Measurements from ENCODE around the gene SORT1. TPM values are rescaled to one million over a fixed set of nuclear protein-coding genes. Genes with fewer than 3 reads are reported as not detected.
"Not testable (repeated sequence)": the region's sequence is repeated elsewhere in the genome, so short reads cannot be mapped to it uniquely, and the experiment has no call there.

Gene SORT1
- total RNA-seq, 2 donors from 2014 or later, result 5.8 to 7.9 TPM

- no peaks in the 10 kb centered on the region for H3K27me3 Mint-ChIP-seq
- peaks cover 14% of the 10 kb centered on the region for H3K36me3 Mint-ChIP-seq
These were observed 25.8 kb upstream of the SORT1 start for GRCh38 chr1:109423498-109423897.

DNA sequence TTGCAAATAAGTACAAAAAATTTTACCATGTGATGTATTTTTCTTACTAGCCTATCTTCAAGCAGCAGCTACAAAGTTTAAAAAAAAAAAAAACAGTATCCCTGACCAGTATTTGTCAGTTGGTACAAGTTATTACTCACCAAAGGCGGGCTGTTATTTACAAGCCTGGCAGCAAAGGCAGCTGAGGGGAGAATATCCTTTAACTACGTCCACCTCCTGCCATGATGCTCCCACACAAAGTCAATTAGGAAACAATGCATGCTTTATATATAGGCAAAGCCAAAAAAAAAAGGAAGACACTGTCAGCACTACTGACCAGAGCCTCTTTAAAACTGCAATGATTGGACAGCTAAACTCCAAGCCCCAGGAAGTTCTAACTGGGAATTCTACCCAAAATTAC lies 14.8 kb upstream of the SORT1 start:
- Mint-ChIP-seq H3K4me1 (ENCODE audit: low read depth in 2 of 2) (peaks cover 33 to 43% of the 10 kb centered on the region in 2 donors), H3K4me3 (no peak overlapping the region), H3K27me3 (no peaks in the 10 kb centered on the region), H3K9me3 (no peaks in the 10 kb centered on the region), H3K36me3 (peaks cover 77% of the 10 kb centered on the region), H3K27ac (no peak overlapping the region)
- no peak for DNase-seq (ENCODE audit: low spot score)
- ATAC-seq, result no peak

More at GRCh38 chr1:109423498-109423897, 25.8 kb upstream of the SORT1 start:
- peak overlapping the region; percentile 94 for H3K4me3 Mint-ChIP-seq
- DNase-seq (ENCODE audit: low spot score) (no peak), ATAC-seq (no peak)
- peaks cover 28 to 30% of the 10 kb centered on the region in 2 donors for H3K4me1 Mint-ChIP-seq (ENCODE audit: low read depth in 2 of 2)
- H3K27ac Mint-ChIP-seq, result peak overlapping the region; percentile 75 to 81
- no peaks in the 10 kb centered on the region for H3K9me3 Mint-ChIP-seq

DNA sequence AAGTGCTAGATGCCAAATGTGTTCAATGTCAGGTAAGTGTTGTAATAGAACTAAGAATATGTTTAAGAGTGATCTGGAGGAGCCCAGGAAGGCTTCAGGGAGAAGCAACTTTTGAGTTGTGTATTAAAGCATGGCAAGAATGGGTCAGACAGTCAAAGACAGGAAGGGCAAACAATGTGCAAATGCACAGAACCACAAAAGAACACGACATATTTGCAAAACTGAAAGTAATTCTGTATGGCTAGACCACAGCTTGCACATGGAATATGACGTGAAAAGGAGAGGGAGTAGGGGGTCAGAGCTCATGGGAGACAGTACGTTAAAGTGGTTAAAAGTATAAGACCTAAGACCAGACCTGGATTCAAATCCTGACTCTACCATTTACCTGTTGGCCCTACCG lies 7.1 kb upstream of the SORT1 start:
- peak overlapping the region; percentile 45 for H3K4me3 Mint-ChIP-seq
- peak overlapping the region; percentile 31 to 56 for H3K27ac Mint-ChIP-seq
- peaks cover 17% of the 10 kb centered on the region in 2 donors for H3K4me1 Mint-ChIP-seq (ENCODE audit: low read depth in 2 of 2)
- peak; percentile 65 to 79 for ATAC-seq
- H3K36me3 Mint-ChIP-seq, result peaks cover 42% of the 10 kb centered on the region
- H3K9me3 Mint-ChIP-seq, result no peaks in the 10 kb centered on the region
- DNase-seq (ENCODE audit: low spot score), result no peak
- H3K27me3 Mint-ChIP-seq, result no peaks in the 10 kb centered on the region

DNA sequence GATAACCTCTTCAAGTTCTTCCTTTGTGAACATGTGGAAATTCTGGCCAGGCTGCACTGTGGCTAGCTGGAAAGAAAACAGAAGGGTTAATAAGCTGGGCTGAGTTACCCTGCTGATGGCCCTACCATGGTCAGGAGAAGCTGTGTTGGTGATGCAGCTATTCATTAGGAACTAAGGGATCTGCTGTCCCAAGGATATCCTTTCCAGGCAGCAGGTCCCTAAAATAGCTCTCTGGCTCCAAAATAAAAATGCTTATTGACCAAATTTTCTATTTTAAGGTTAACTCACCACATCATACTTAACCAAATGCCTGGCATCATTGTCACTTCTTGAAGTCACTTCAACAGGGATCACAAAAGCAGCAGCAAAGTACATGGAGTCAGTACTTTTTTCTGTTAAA lies 4.3 kb upstream of the SORT1 start:
- ATAC-seq (no peak), DNase-seq (ENCODE audit: low spot score) (no peak)
- peaks cover 25% of the 10 kb centered on the region for H3K36me3 Mint-ChIP-seq
- no peak overlapping the region for H3K4me3 Mint-ChIP-seq
- no peaks in the 10 kb centered on the region for H3K9me3 Mint-ChIP-seq
- H3K4me1 Mint-ChIP-seq (ENCODE audit: low read depth in 2 of 2), result peaks cover 19 to 21% of the 10 kb centered on the region in 2 donors
- peaks cover 2% of the 10 kb centered on the region in 2 donors for H3K27me3 Mint-ChIP-seq
- no peak overlapping the region for H3K27ac Mint-ChIP-seq

GRCh38 chr1:109400035-109400655 lies 2.4 kb upstream of the SORT1 start:
- H3K9me3 Mint-ChIP-seq, result no peaks in the 10 kb centered on the region
- peaks cover 15% of the 10 kb centered on the region for H3K36me3 Mint-ChIP-seq
- peaks cover 13 to 20% of the 10 kb centered on the region in 2 donors for H3K27me3 Mint-ChIP-seq
- no peak overlapping the region for H3K27ac Mint-ChIP-seq
- no peak for DNase-seq (ENCODE audit: low spot score)
- ATAC-seq, result no peak
- H3K4me3 Mint-ChIP-seq, result no peak overlapping the region
- H3K4me1 Mint-ChIP-seq (ENCODE audit: low read depth in 2 of 2), result peaks cover 22 to 23% of the 10 kb centered on the region in 2 donors

DNA sequence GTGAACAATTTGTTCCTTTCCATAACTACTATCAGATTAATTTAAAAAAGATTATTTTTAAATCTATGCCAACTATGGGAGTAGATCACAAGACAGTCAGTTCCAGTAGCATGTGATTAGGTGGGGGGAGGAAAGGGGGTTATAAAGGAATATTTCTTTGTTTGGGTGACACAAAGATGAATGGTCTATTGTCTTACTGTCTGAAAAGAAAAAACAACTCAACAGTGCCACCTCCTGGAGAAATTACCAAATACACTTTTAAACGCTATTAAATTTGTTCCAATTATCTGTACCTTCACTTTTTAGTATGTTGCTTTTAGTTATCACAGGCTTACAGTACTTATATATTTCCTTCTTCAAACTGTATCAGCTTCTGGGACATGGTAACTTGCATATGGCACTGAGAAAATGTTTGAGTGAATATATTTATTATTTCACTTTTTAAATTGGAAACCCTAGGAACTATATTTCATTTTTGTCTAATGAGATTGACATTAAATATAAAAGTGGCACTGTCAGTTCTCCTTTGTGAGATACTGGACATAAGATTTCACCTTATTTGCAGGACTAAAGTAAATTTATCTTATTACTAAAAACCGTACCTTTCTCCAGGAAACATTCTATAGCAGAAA lies 1.7 kb upstream of the SORT1 start:
- ATAC-seq (no peak), DNase-seq (ENCODE audit: low spot score) (no peak)
- Mint-ChIP-seq H3K9me3 (no peaks in the 10 kb centered on the region), H3K36me3 (peaks cover 8% of the 10 kb centered on the region), H3K27ac (no peak overlapping the region), H3K27me3 (peaks cover 18 to 26% of the 10 kb centered on the region in 2 donors), H3K4me3 (no peak overlapping the region), H3K4me1 (ENCODE audit: low read depth in 2 of 2) (peaks cover 15 to 16% of the 10 kb centered on the region in 2 donors)

DNA sequence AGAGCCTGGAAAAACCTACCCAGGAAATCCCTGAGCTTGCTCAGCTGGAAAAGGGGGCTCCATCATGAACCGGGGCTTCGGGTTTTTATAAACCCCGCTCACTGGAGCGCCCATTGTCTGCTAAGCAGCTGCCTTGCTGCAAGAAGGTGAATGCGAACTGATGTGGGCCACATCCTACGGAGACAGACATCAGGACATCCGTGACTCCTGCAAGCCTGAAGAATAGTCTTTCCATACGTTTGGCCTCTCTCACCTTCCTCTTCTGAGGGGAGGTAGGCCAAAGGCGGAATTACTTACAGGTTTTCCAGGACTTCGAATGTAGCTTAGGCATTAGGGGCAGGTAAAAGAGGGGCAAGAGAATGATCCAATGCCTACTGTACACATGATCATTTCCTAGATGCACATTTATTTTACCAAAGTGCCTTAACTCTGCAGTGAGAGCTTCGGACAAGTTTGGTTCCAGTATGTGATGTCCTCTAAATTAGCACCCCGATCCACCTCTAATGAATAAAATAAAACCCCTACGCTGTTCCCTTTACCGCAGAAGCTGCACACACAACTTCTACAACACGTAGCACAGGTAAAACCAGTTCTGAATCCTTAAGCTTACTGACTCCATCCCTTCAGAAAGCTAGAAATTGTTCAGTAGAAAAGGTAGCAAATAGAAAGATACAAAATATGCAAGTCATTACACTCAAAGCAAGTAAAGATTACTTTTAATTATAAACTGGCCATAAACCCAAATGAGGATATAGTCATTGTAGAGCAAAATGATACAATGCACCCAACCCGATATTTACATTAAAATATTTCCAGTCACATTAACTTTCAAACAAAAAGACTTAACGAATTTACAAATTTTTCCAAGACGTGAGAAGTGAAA lies 866 bp upstream of the SORT1 start:
- peaks cover 8% of the 10 kb centered on the region for H3K36me3 Mint-ChIP-seq
- ATAC-seq, result no peak
- H3K9me3 Mint-ChIP-seq, result no peaks in the 10 kb centered on the region
- DNase-seq (ENCODE audit: low spot score), result no peak
- H3K4me3 Mint-ChIP-seq, result peak overlapping the region; percentile 67
- H3K27me3 Mint-ChIP-seq, result peaks cover 18 to 34% of the 10 kb centered on the region in 2 donors
- peaks cover 15% of the 10 kb centered on the region in 2 donors for H3K4me1 Mint-ChIP-seq (ENCODE audit: low read depth in 2 of 2)
- no peak overlapping the region for H3K27ac Mint-ChIP-seq

DNA sequence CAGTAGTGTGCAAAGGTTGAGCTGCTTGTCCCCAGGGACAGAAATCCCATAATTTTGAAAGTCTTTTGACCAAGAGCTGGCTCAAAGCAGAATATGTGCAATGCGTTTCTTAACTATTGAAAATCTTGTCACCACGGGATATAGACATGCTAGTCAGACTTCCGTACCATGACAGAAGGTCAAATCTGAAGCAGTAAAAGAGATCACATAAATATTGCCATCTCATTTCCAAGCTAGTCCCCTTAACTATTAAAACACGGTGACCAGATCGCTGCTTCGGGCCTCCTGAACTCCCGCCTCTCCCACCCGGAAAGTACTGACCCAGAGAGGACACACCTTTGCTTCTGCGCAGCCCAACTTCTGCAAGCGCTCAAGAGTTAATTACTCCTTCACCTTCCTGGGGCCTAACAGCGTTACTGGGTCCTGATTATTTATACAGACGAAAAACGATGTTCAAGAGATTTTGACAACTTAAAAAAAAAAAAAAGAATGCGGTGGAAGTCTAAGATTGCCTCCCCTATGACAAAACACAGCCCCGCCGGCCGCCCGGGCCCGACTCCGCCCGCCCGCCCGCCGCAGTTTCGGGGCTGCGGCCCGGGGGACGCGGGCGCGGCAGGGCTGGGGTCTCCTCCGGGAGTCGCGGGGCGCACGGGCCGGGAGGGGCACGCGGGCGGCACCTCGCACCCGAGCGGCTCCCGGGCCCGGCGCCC lies 692 bp downstream of the SORT1 start:
- H3K9me3 Mint-ChIP-seq, result no peaks in the 10 kb centered on the region
- DNase-seq (ENCODE audit: low spot score) (no peak), ATAC-seq (peak; percentile 24 to 42)
- H3K27ac Mint-ChIP-seq, result peak overlapping the region in 1 of 2 donors; percentile 33
- peak overlapping the region; percentile 82 for H3K4me3 Mint-ChIP-seq
- peaks cover 8% of the 10 kb centered on the region for H3K36me3 Mint-ChIP-seq
- H3K4me1 Mint-ChIP-seq (ENCODE audit: low read depth in 2 of 2), result peaks cover 15% of the 10 kb centered on the region in 2 donors
- H3K27me3 Mint-ChIP-seq, result peaks cover 22 to 48% of the 10 kb centered on the region in 2 donors

DNA sequence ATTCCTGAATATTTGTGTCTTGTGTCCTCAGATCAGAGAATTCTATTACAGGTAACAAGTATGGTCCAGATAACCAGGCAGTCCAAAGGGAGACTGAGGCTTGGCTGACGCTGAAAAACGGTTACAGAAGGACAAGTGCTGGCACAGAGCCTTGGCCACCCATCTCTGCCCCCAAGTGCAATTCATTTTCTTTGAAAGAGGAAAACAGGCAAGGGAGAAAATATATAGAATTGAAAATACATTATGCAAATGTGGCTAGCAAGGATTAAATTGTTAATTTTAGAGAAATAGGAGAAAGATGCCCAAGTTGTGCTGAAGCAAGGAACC lies 1.2 kb downstream of the SORT1 start:
- Mint-ChIP-seq H3K4me3 (peak overlapping the region; percentile 82), H3K27me3 (peaks cover 25 to 48% of the 10 kb centered on the region in 2 donors)

DNA sequence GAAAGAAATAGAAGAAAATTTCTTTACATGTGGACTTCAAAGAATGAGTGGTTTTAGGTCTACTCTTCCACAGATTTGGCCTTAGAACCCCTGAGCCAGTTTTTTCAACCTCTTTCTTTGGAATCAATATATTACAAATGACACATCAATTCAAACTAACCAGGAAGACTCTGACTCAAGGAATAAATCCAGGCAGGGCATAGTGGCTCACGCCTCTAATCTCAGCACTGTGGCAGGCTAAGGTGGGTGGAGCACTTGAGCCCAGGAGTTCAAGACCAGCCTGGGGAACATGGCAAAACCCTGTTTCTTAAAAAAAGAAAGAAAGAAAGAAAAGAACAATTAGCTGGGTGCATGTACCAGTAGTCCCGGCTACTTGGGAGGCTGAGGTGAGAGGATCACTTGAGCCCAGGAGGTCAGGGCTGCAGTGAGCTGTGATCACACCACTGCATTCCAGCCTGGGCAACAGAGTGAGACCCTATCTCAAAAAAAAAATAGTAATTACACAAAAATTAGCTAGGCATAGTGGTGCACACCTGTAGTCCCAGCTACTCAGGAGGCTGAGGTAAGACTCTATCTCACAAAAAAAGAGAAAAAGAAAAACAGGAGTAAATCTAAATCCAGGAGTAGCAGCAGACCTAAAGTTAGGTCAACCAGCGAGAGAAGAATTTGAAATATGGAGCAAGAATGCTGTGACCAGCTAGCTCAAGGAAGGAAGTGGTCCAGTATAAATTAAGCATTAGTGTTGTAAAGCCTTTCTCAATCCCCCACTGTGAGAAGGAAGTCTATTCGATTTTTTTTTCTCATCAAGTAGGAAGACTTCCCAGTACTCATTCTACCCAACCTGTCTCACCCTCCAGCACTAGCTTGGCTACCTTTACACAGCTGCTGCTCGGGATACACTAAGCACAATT lies 1.9 kb downstream of the SORT1 start:
- ATAC-seq (no peak), DNase-seq (ENCODE audit: low spot score) (no peak)
- H3K36me3 Mint-ChIP-seq, result peaks cover 4% of the 10 kb centered on the region
- H3K4me1 Mint-ChIP-seq (ENCODE audit: low read depth in 2 of 2), result peaks cover 15% of the 10 kb centered on the region in 2 donors
- no peaks in the 10 kb centered on the region for H3K9me3 Mint-ChIP-seq
- peaks cover 26 to 50% of the 10 kb centered on the region in 2 donors for H3K27me3 Mint-ChIP-seq
- peak overlapping the region; percentile 82 for H3K4me3 Mint-ChIP-seq
- H3K27ac Mint-ChIP-seq, result no peak overlapping the region

More for the DNA sequence above, 1.2 kb downstream of the SORT1 start:
- ATAC-seq, result no peak
- Mint-ChIP-seq H3K27ac (no peak overlapping the region), H3K36me3 (peaks cover 8% of the 10 kb centered on the region), H3K9me3 (no peaks in the 10 kb centered on the region), H3K4me1 (ENCODE audit: low read depth in 2 of 2) (peaks cover 15% of the 10 kb centered on the region in 2 donors)
- no peak for DNase-seq (ENCODE audit: low spot score)

- ATAC-seq; H3K27ac Mint-ChIP-seq; DNase-seq (ENCODE audit: low spot score); H3K36me3 Mint-ChIP-seq; H3K9me3 Mint-ChIP-seq; H3K4me3 Mint-ChIP-seq: not testable (repeated sequence)
- H3K4me1 Mint-ChIP-seq (ENCODE audit: low read depth in 2 of 2), result peaks cover 15% of the 10 kb centered on the region in 2 donors
- peaks cover 28 to 56% of the 10 kb centered on the region in 2 donors for H3K27me3 Mint-ChIP-seq
These were observed 2.5 kb downstream of the SORT1 start for GRCh38 chr1:109395282-109395599.

DNA sequence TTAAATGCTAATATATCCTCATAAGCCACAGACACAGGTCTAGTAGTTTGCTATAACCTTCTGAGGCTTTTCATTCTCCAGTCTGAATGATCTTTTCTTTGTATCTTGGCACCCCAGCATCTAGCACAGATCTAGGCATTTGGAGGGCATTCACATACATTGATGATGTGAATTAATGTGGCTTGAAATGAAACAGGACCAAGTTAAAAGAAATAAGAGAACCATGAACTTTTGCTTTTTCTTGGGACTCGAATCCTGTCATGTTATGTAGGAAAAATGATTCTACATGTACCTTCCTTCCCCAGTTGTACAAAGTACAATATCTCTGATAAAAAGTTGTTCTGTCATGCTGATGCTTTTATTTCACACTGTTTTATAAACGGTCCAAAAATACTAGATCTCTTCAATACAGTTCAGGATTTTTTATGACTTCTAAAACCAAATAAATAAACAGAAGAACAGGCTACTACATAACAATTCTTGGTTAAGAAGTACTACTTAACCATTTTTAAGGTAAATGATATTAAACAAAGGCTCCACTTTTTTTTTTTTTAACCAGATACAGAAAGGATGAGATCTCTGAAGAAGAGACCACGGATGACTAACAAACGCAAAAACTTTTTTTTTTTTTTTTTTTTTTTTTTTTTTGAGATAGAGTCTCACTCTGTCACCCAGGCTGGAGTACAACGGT lies 3.0 kb downstream of the SORT1 start:
- H3K36me3 Mint-ChIP-seq, result no peaks in the 10 kb centered on the region
- no peaks in the 10 kb centered on the region for H3K9me3 Mint-ChIP-seq
- H3K4me3 Mint-ChIP-seq, result no peak overlapping the region
- DNase-seq (ENCODE audit: low spot score) (no peak), ATAC-seq (no peak)
- peaks cover 15 to 19% of the 10 kb centered on the region in 2 donors for H3K4me1 Mint-ChIP-seq (ENCODE audit: low read depth in 2 of 2)
- no peak overlapping the region for H3K27ac Mint-ChIP-seq
- H3K27me3 Mint-ChIP-seq, result peaks cover 32 to 61% of the 10 kb centered on the region in 2 donors

Measured in natural killer cell treated with Interleukin-12 subunit alpha and Interleukin-12 subunit beta and Interleukin-15 and Interleukin-18, amount 100 ng/mL, for 72 hours (primary cell).